COLO829 (cell line): Measurements from ENCODE around the gene WASF3.
A peak's percentile ranks its signal among the peaks of the same experiment; 100 is the strongest.

Experiments
- DNase-seq: peaks from one replicate; pipeline ENCODE4 v3.0.0; 2012; ENCODE audit warnings: low spot score

The WASF3 gene

GRCh38 chr13:26681036-26681435, 123.6 kb downstream of the WASF3 start:
- no peak for DNase-seq

GRCh38 chr13:26682606-26683005, 125.1 kb downstream of the WASF3 start:
- no peak for DNase-seq

GRCh38 chr13:26685606-26686005, 128.1 kb downstream of the WASF3 start:
- DNase-seq, result no peak

- no peak for DNase-seq
Observed at GRCh38 chr13:26686285-26686684, 128.8 kb downstream of the WASF3 start.

GRCh38 chr13:26688286-26688685, 130.8 kb downstream of the WASF3 start:
- no peak for DNase-seq

GRCh38 chr13:26688980-26689379, 131.5 kb downstream of the WASF3 start:
- DNase-seq, result no peak

GRCh38 chr13:26693749-26694463, 136.4 kb downstream of the WASF3 start:
- no peak for DNase-seq

GRCh38 chr13:26694609-26695359, 137.3 kb downstream of the WASF3 start:
- DNase-seq, result no peak

GRCh38 chr13:26695360-26695705, 137.8 kb downstream of the WASF3 start:
- DNase-seq, result no peak

- no peak for DNase-seq
Observed at GRCh38 chr13:26695891-26696311, 138.4 kb downstream of the WASF3 start.

GRCh38 chr13:26697069-26697955, 139.8 kb downstream of the WASF3 start:
- DNase-seq, result no peak

GRCh38 chr13:26698392-26699196, 141.1 kb downstream of the WASF3 start:
- peak; percentile 70 for DNase-seq

- no peak for DNase-seq
Observed at GRCh38 chr13:26699197-26699490, 141.7 kb downstream of the WASF3 start.

GRCh38 chr13:26705536-26705935, 148.1 kb downstream of the WASF3 start:
- DNase-seq, result no peak

- no peak for DNase-seq
Observed at GRCh38 chr13:26706381-26706780, 148.9 kb downstream of the WASF3 start.

GRCh38 chr13:26707122-26708006, 149.9 kb downstream of the WASF3 start:
- peak; percentile 41 for DNase-seq

- DNase-seq, result no peak
Observed at GRCh38 chr13:26708007-26708297, 150.5 kb downstream of the WASF3 start.

- DNase-seq, result no peak
Observed at GRCh38 chr13:26709461-26709860, 152.0 kb downstream of the WASF3 start.

- DNase-seq, result no peak
Observed at GRCh38 chr13:26710166-26710565, 152.7 kb downstream of the WASF3 start.

- DNase-seq, result no peak
Observed at GRCh38 chr13:26711211-26711610, 153.7 kb downstream of the WASF3 start.

- no peak for DNase-seq
Observed at GRCh38 chr13:26713341-26713740, 155.9 kb downstream of the WASF3 start.
